ENCODE data around the gene KDF1. TPM values are rescaled to one million over a fixed set of nuclear protein-coding genes. Genes with fewer than 3 reads are reported as not detected.

The KDF1 gene
- total and polyA plus RNA-seq, 2 of the 13 experiments (the other 11 are each of a cell fraction or from before 2014, with no cell fraction given): 1.9 to 4.9 TPM

- TF ChIP-seq ZBTB1 (CRISPR knock-in tag; IDR thresholded peaks at IDR 0.05; ENCODE audit: borderline replicate concordance) (no peak), NFAT5 (CRISPR knock-in tag; IDR thresholded peaks at IDR 0.05) (no peak), PITX1 (CRISPR knock-in tag; IDR thresholded peaks at IDR 0.05) (no peak), ZNF615 (CRISPR knock-in tag; IDR thresholded peaks at IDR 0.05; ENCODE audit: borderline replicate concordance) (no peak), ZNF432 (CRISPR knock-in tag; IDR thresholded peaks at IDR 0.05; ENCODE audit: borderline replicate concordance) (no peak), MAX (IDR thresholded peaks at IDR 0.05) (0 out of 2 replicates have a peak, but pooled peaks have one; percentile 0), HES4 (CRISPR knock-in tag; IDR thresholded peaks at IDR 0.05; ENCODE audit: borderline replicate concordance) (no peak), RBM22 (optimal IDR thresholded peaks at IDR 0.05; ENCODE audit: low read length) (no peak), ZNF83 (CRISPR knock-in tag; IDR thresholded peaks at IDR 0.05; ENCODE audit: borderline replicate concordance) (no peak), IRF1 (CRISPR knock-in tag; IDR thresholded peaks at IDR 0.05; ENCODE audit: low read depth) (no peak), HMGXB3 (CRISPR knock-in tag; IDR thresholded peaks at IDR 0.05; ENCODE audit: borderline replicate concordance) (no peak; the same call in 1 of the 2 replicates), SP4 (CRISPR knock-in tag; IDR thresholded peaks at IDR 0.05) (0 out of 2 replicates have a peak, but pooled peaks have one; percentile 16), NFE2L1 (CRISPR knock-in tag; IDR thresholded peaks at IDR 0.05; ENCODE audit: borderline replicate concordance) (no peak), ATF6 (CRISPR knock-in tag; conservative IDR thresholded peaks at IDR 0.05) (no peak)
These were observed 34.7 kb upstream of the KDF1 start (continued) for GRCh38 chr1:26994787-26995517.
